Stimulated activated CD8-positive, alpha-beta memory T cell treated with anti-CD3 and anti-CD28 coated beads, Interleukin-4, amount 100 ng/mL, for 48 hours (primary cell): ENCODE measurements around the gene ZNF330.
A peak's percentile ranks its signal among the peaks of the same experiment; 100 is the strongest.
"Not testable (repeated sequence)": the region's sequence is repeated elsewhere in the genome, so short reads cannot be mapped to it uniquely, and the experiment has no call there.

Source experiments
- DNase-seq: peaks from one replicate; pipeline ENCODE4 v3.0.0-alpha.2; 2020

ZNF330 gene

GRCh38 chr4:141220691-141221659 lies at the start of gene ZNF330:
Gene ZNF330, plus strand, starts transcription at chr4:141220895. Its CDS starts 1,477 bp downstream, at chr4:141222372.
- peak; percentile 96 for DNase-seq

GRCh38 chr4:141174457-141174856 lies 46.2 kb upstream of the ZNF330 start:
- DNase-seq: no peak

GRCh38 chr4:141177171-141177570 lies 43.5 kb upstream of the ZNF330 start:
- DNase-seq: no peak

- DNase-seq: no peak
These were observed 41.0 kb upstream of the ZNF330 start for GRCh38 chr4:141179474-141180373.

- no peak for DNase-seq
These were observed 39.5 kb upstream of the ZNF330 start for GRCh38 chr4:141180991-141181761.

GRCh38 chr4:141183491-141183890 lies 37.2 kb upstream of the ZNF330 start:
- DNase-seq: not testable (repeated sequence)

GRCh38 chr4:141192564-141192963 lies 28.1 kb upstream of the ZNF330 start:
- DNase-seq: no peak

- DNase-seq: no peak
These were observed 27.1 kb upstream of the ZNF330 start for GRCh38 chr4:141193516-141194034.

GRCh38 chr4:141195095-141195707 lies 25.5 kb upstream of the ZNF330 start:
- no peak for DNase-seq

GRCh38 chr4:141196227-141196933 lies 24.3 kb upstream of the ZNF330 start:
- DNase-seq: no peak

- DNase-seq: no peak
These were observed 12.7 kb upstream of the ZNF330 start for GRCh38 chr4:141207961-141208360.

GRCh38 chr4:141210168-141210567 lies 10.5 kb upstream of the ZNF330 start:
- DNase-seq: no peak

- no peak for DNase-seq
These were observed 7.1 kb upstream of the ZNF330 start for GRCh38 chr4:141213550-141213991.

- no peak for DNase-seq
These were observed 5.7 kb upstream of the ZNF330 start for GRCh38 chr4:141215030-141215429.

- no peak for DNase-seq
These were observed 4.5 kb upstream of the ZNF330 start for GRCh38 chr4:141216002-141216761.

GRCh38 chr4:141220271-141220670 lies 424 bp upstream of the ZNF330 start:
- no peak for DNase-seq

- DNase-seq: no peak
These were observed 2.7 kb downstream of the ZNF330 start for GRCh38 chr4:141223418-141223817.

- DNase-seq: not testable (repeated sequence)
These were observed 6.6 kb downstream of the ZNF330 start for GRCh38 chr4:141227280-141227679.

GRCh38 chr4:141229408-141230101 lies 8.9 kb downstream of the ZNF330 start:
- DNase-seq: no peak

GRCh38 chr4:141233673-141234072 lies 13.0 kb downstream of the ZNF330 start:
- DNase-seq: no peak
